ENCODE measurements around the gene CLC.

CLC gene

DNA sequence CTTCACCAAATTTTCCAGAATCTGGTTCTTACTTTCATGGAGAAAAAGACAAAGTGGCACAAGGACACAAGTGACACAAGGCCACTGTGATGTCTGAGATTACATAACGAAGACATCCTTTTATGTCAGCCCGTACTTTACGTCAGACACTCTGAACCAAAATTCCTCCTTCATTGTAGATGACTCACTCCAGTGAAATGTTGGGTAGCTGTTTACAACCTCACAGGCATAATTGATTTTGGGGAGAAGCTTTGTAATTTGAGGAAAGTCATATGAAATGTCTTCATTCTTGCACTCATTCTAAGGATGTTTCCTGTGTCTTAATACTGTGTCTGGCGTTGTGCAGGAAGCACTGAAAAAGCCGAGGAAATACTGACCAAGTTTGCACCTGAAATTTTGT is 53.6 kb downstream of the CLC start:
- Histone ChIP-seq H4K20me1 (ENCODE audit: insufficient read depth, low read length) (no peaks in the 10 kb centered on the region), H3K9me3 (ENCODE audit: low read length) (no peaks in the 10 kb centered on the region), H3K36me3 (ENCODE audit: insufficient read depth, low read length) (no peaks in the 10 kb centered on the region), H3K4me1 (ENCODE audit: insufficient read depth, low read length, severe bottlenecking) (no peaks in the 10 kb centered on the region), H3F3A (ENCODE audit: insufficient read depth, low read length) (no peaks in the 10 kb centered on the region), H3K4me2 (ENCODE audit: low read length) (no peak overlapping the region), H3K79me2 (ENCODE audit: insufficient read depth, low read length) (no peaks in the 10 kb centered on the region), H2AFZ (ENCODE audit: low read length) (no peak overlapping the region), H3K9me2 (ENCODE audit: low read depth, low read length) (no peaks in the 10 kb centered on the region), H3K27ac (ENCODE audit: low read depth, low read length, poor library complexity, severe bottlenecking) (no peak overlapping the region), H3K9ac (ENCODE audit: low read length) (no peak overlapping the region), H3K4me3 (ENCODE audit: low read depth, low read length, poor library complexity, severe bottlenecking) (no peak overlapping the region), H3K27me3 (ENCODE audit: insufficient read depth, low read length) (no peaks in the 10 kb centered on the region)
- no peak for TF ChIP-seq CTCF (IDR thresholded peaks at IDR 0.05; ENCODE audit: low read length)
- no peak for TF ChIP-seq EZH2 (IDR thresholded peaks at IDR 0.05; ENCODE audit: borderline replicate concordance, low read length)

DNA sequence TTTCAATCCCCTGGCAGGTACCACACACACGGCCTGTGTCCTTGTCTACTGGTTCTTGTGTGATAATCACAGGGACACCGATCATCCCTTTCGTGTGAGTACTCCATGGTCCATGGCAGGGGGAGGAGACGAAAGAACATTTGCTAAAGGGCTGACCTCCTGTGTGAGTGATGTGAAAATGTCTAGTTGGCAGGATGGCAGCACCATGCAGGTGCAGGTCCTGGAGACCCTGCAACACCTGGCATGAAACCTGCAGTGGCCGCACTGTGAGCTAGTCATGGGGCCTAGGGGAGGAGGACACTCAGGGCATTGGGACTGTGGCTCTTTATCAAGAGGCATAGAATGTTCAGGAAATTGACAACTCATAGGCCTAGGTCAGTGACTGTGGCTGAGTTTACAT is 56.4 kb downstream of the CLC start:
- H2AFZ ChIP-seq (ENCODE audit: low read length) = no peak overlapping the region
- no peaks in the 10 kb centered on the region for H3K9me2 ChIP-seq (ENCODE audit: low read depth, low read length)
- no peak for TF ChIP-seq EZH2 (IDR thresholded peaks at IDR 0.05; ENCODE audit: borderline replicate concordance, low read length)
- TF ChIP-seq CTCF (IDR thresholded peaks at IDR 0.05; ENCODE audit: low read length) = no peak
- H3K36me3 ChIP-seq (ENCODE audit: insufficient read depth, low read length) = no peaks in the 10 kb centered on the region
- H3K4me1 ChIP-seq (ENCODE audit: insufficient read depth, low read length, severe bottlenecking) = no peaks in the 10 kb centered on the region
- H3K4me3 ChIP-seq (ENCODE audit: low read depth, low read length, poor library complexity, severe bottlenecking) = no peak overlapping the region
- no peaks in the 10 kb centered on the region for H3K9me3 ChIP-seq (ENCODE audit: low read length)
- no peak overlapping the region for H3K4me2 ChIP-seq (ENCODE audit: low read length)
- H3F3A ChIP-seq (ENCODE audit: insufficient read depth, low read length) = no peaks in the 10 kb centered on the region
- no peaks in the 10 kb centered on the region for H4K20me1 ChIP-seq (ENCODE audit: insufficient read depth, low read length)
- no peak overlapping the region for H3K9ac ChIP-seq (ENCODE audit: low read length)
- H3K27me3 ChIP-seq (ENCODE audit: insufficient read depth, low read length) = no peaks in the 10 kb centered on the region
- no peak overlapping the region for H3K27ac ChIP-seq (ENCODE audit: low read depth, low read length, poor library complexity, severe bottlenecking)
- no peaks in the 10 kb centered on the region for H3K79me2 ChIP-seq (ENCODE audit: insufficient read depth, low read length)

Measured in OCI-LY1 (cell line).